ENCODE results near the gene NLGN1. TPM values are rescaled to one million over a fixed set of nuclear protein-coding genes. Genes with fewer than 3 reads are reported as not detected.

The NLGN1 gene
- total and polyA plus RNA-seq, 9 of the 15 experiments (the other 6 are each of a cell fraction or from before 2014, with no cell fraction given): under 0.01 to 0.01 TPM; not detected in 7

- DNase-seq (ENCODE audit: extremely low read depth in 1 of 4, low spot score in 3 of 4): no peak
- H3K9me3 ChIP-seq (replicated peaks; ENCODE audit: control insufficient read depth, insufficient read depth, low read depth, low read length): no peaks in the 10 kb centered on the region; the same call in 1 of the 2 replicates
- no peak for ATAC-seq
- in situ Hi-C loops (cut with MboI): no loop called here
- BruUV-seq (replicated peaks): no TSS peak
- no peaks in the 10 kb centered on the region for H3K79me2 ChIP-seq (ENCODE audit: control insufficient read depth, insufficient read depth, low read length)
- H4K20me1 ChIP-seq (replicated peaks; ENCODE audit: control insufficient read depth, insufficient read depth, low read length): no peaks in the 10 kb centered on the region
- no peak overlapping the region for H3K4me3 ChIP-seq
- no peak for FAIRE-seq
- no peaks in the 10 kb centered on the region for H3K9me1 ChIP-seq (ENCODE audit: control insufficient read depth, insufficient read depth, low read length)
- H3K36me3 ChIP-seq (ENCODE audit: control insufficient read depth, insufficient read depth, low read length): no peaks in the 10 kb centered on the region
- H3K4me2 ChIP-seq (ENCODE audit: insufficient read depth, low read length): no peak overlapping the region
- no peak for TF ChIP-seq NELFE (IDR thresholded peaks at IDR 0.05; ENCODE audit: insufficient read depth, insufficient read length)
- TF ChIP-seq PATZ1 (CRISPR knock-in tag; IDR thresholded peaks at IDR 0.05; ENCODE audit: borderline replicate concordance): no peak
- no peak for TF ChIP-seq ZNF311 (CRISPR knock-in tag; IDR thresholded peaks at IDR 0.05)
- no peak for TF ChIP-seq RBM22 (IDR thresholded peaks at IDR 0.05; ENCODE audit: low read depth, low read length, poor library complexity, severe bottlenecking)
- TF ChIP-seq ILK (tag; IDR thresholded peaks at IDR 0.05; ENCODE audit: borderline replicate concordance, low read depth): no peak
- TF ChIP-seq ZBTB17 (CRISPR knock-in tag; IDR thresholded peaks at IDR 0.05): no peak
- no peak for TF ChIP-seq MAFK (IDR thresholded peaks at IDR 0.05; ENCODE audit: low read length)
- no peak for TF ChIP-seq CXXC5 (CRISPR knock-in tag; IDR thresholded peaks at IDR 0.05)
- no peak for TF ChIP-seq RBFOX2 (IDR thresholded peaks at IDR 0.05; ENCODE audit: low read depth, low read length)
- no peak for TF ChIP-seq ZC3H8 (IDR thresholded peaks at IDR 0.05)
- no peak for TF ChIP-seq MCM2 (IDR thresholded peaks at IDR 0.05; ENCODE audit: low read depth)
- TF ChIP-seq ZNF146 (CRISPR knock-in tag; IDR thresholded peaks at IDR 0.05; ENCODE audit: unreplicated experiment): no peak
- TF ChIP-seq NCOA6 (IDR thresholded peaks at IDR 0.05): no peak
- TF ChIP-seq PHB2 (IDR thresholded peaks at IDR 0.05; ENCODE audit: low read depth): no peak
- H3K27me3 ChIP-seq (ENCODE audit: control insufficient read depth in 2 of 2, insufficient read depth in 2 of 2, low read length in 2 of 2): no peaks in the 10 kb centered on the region
- POLR2A ChIA-PET: no interaction called here
- no peak overlapping the region for H3K27ac ChIP-seq (ENCODE audit: extremely low read depth, low read depth, low read length)
- WGBS (ENCODE audit: insufficient coverage, low coverage, missing lambda C conversion rate): 0% methylated on average over 2 of the region's 2 CpGs
- no peak overlapping the region for H3K9ac ChIP-seq (ENCODE audit: insufficient read depth in 1 of 2, low read depth in 2 of 2, low read length in 2 of 2)
- H2AFZ ChIP-seq (ENCODE audit: low read depth, low read length): no peak overlapping the region
- intact Hi-C loops (cut with micrococcal nuclease): no loop called here
- H3K4me1 ChIP-seq (replicated peaks in 1 of 2; ENCODE audit: control insufficient read depth in 2 of 2, insufficient read depth in 2 of 2, low read length in 2 of 2): no peaks in the 10 kb centered on the region
- CTCF ChIA-PET (ENCODE audit: low intra/inter-chr PET ratio): interaction anchor here (0.5 kb wide), 1 partner anchor 329 kb away, joined by 3 read pairs; no protein-coding TSS in a partner anchor
Observed at GRCh38 chr3:174243171-174243570, 845.6 kb downstream of the NLGN1 start.
